ENCODE data around the gene KDM8. TPM values are rescaled to one million over a fixed set of nuclear protein-coding genes. Genes with fewer than 3 reads are reported as not detected.

Gene KDM8
- total RNA-seq, 4 donors from 2014 or later: 1.9 to 12.0 (median 4.0) TPM

- 67% methylated on average over 2 of the region's 6 CpGs; no CpG with 5 or more reads in 1 of the 2 donors for WGBS, 2 donors (ENCODE audit: low coverage in 1 of 2)
- Histone ChIP-seq H3K4me3 (no peak overlapping the region), H3K9me3 (no peaks in the 10 kb centered on the region), H3K27ac (peak overlapping the region in 3 of 4 donors; percentile 81 to 87 (median 82)), H3K27me3 (no peaks in the 10 kb centered on the region), H3K4me1 (peaks cover 0 to 28% (median 0%) of the 10 kb centered on the region in 3 donors), H3K36me3 (peaks cover 0 to 60% of the 10 kb centered on the region in 2 donors)
- no peak for ATAC-seq
- TF ChIP-seq POLR2AphosphoS5 (IDR thresholded peaks at IDR 0.05) (no peak), POLR2A (IDR thresholded peaks at IDR 0.05) (no peak), CTCF (IDR thresholded peaks at IDR 0.05) (no peak), EP300 (IDR thresholded peaks at IDR 0.05) (no peak)
Observed at GRCh38 chr16:27223701-27224100, 20.4 kb downstream of the KDM8 start.

GRCh38 chr16:27224271-27224737 is 21.0 kb downstream of the KDM8 start:
- no peaks in the 10 kb centered on the region for H3K27me3 ChIP-seq
- no peaks in the 10 kb centered on the region for H3K9me3 ChIP-seq
- ATAC-seq: no peak
- H3K27ac ChIP-seq: no peak overlapping the region
- TF ChIP-seq CTCF (IDR thresholded peaks at IDR 0.05) (no peak), POLR2A (IDR thresholded peaks at IDR 0.05) (no peak), POLR2AphosphoS5 (IDR thresholded peaks at IDR 0.05) (no peak), EP300 (IDR thresholded peaks at IDR 0.05) (no peak)
- WGBS, 2 donors (ENCODE audit: low coverage in 1 of 2): 93 to 95% methylated on average over 4 to 6 of the region's 14 CpGs
- H3K36me3 ChIP-seq: peaks cover 0 to 54% of the 10 kb centered on the region in 2 donors
- H3K4me3 ChIP-seq: no peak overlapping the region
- H3K4me1 ChIP-seq: peaks cover 0 to 34% (median 0%) of the 10 kb centered on the region in 3 donors

GRCh38 chr16:27224741-27225300 is 21.5 kb downstream of the KDM8 start:
- peaks cover 0 to 54% of the 10 kb centered on the region in 2 donors for H3K36me3 ChIP-seq
- no peak for TF ChIP-seq EP300 (IDR thresholded peaks at IDR 0.05)
- TF ChIP-seq POLR2AphosphoS5 (IDR thresholded peaks at IDR 0.05): no peak
- TF ChIP-seq CTCF (IDR thresholded peaks at IDR 0.05): no peak
- no peak for TF ChIP-seq POLR2A (IDR thresholded peaks at IDR 0.05)
- H3K27ac ChIP-seq: no peak overlapping the region
- H3K27me3 ChIP-seq: no peaks in the 10 kb centered on the region
- H3K9me3 ChIP-seq: no peaks in the 10 kb centered on the region
- H3K4me1 ChIP-seq: peaks cover 0 to 39% (median 0%) of the 10 kb centered on the region in 3 donors
- 67% methylated on average over 1 of the region's 19 CpGs; no CpG with 5 or more reads in 1 of the 2 donors for WGBS, 2 donors (ENCODE audit: low coverage in 1 of 2)
- no peak overlapping the region for H3K4me3 ChIP-seq
- ATAC-seq: no peak

- ATAC-seq: no peak
- Histone ChIP-seq H3K36me3 (peaks cover 0 to 57% of the 10 kb centered on the region in 2 donors), H3K9me3 (no peaks in the 10 kb centered on the region), H3K27ac (no peak overlapping the region), H3K4me3 (no peak overlapping the region), H3K4me1 (peaks cover 0 to 49% (median 0%) of the 10 kb centered on the region in 3 donors), H3K27me3 (no peaks in the 10 kb centered on the region)
- 82 to 84% methylated on average over 12 to 15 of the region's 27 CpGs for WGBS, 2 donors (ENCODE audit: low coverage in 1 of 2)
- no peak for TF ChIP-seq POLR2AphosphoS5 (IDR thresholded peaks at IDR 0.05)
Observed at GRCh38 chr16:27225536-27226360, 22.4 kb downstream of the KDM8 start.

- H3K27ac ChIP-seq: no peak overlapping the region
- H3K4me3 ChIP-seq: no peak overlapping the region
- H3K9me3 ChIP-seq: no peaks in the 10 kb centered on the region
- TF ChIP-seq POLR2A (IDR thresholded peaks at IDR 0.05): no peak
- no peak for TF ChIP-seq POLR2AphosphoS5 (IDR thresholded peaks at IDR 0.05)
- TF ChIP-seq CTCF (IDR thresholded peaks at IDR 0.05): no peak
- TF ChIP-seq EP300 (IDR thresholded peaks at IDR 0.05): no peak
- peaks cover 0 to 45% (median 0%) of the 10 kb centered on the region in 3 donors for H3K4me1 ChIP-seq
- ATAC-seq: no peak
- no peaks in the 10 kb centered on the region for H3K27me3 ChIP-seq
- peaks cover 0 to 60% of the 10 kb centered on the region in 2 donors for H3K36me3 ChIP-seq
- WGBS, 2 donors (ENCODE audit: low coverage in 1 of 2): 85 to 92% methylated on average over 4 to 5 of the region's 20 CpGs
Observed at GRCh38 chr16:27226476-27226875, 23.1 kb downstream of the KDM8 start.

Measured in gastroesophageal sphincter (tissue), 4 donors.